GM12878 (cell line): ENCODE data around the gene SNX32. TPM values are rescaled to one million over a fixed set of nuclear protein-coding genes. Genes with fewer than 3 reads are reported as not detected.

Experiments used
- CHD2 ChIP-seq: IDR thresholded peaks from 2 replicates; pipeline ENCODE4 v1.6.1; 2011; ENCODE audit warnings: low read depth, low read length, improper control_type of control experiment, borderline replicate concordance
- CREM ChIP-seq: IDR thresholded peaks from 2 replicates; pipeline ENCODE4 v1.6.1; 2014; ENCODE audit warnings: antibody characterized with exemption, low read depth
- CTCF ChIP-seq, 3 experiments: IDR thresholded peaks in 2 of 3; conservative IDR thresholded peaks in 1 of 3; 2 replicates each; pipeline ENCODE4 v1.5.1; 2011; ENCODE audit warnings: low read depth in 3 of 3, low read length in 3 of 3, mild to moderate bottlenecking in 3 of 3, control low read depth in 2 of 3, moderate library complexity in 2 of 3, inconsistent platforms in 1 of 3, mixed read lengths in 1 of 3; ENCODE audit not compliant: control insufficient read depth in 2 of 3, insufficient read depth in 1 of 3; ENCODE audit errors: extremely low read depth in 1 of 3
- GABPA ChIP-seq: IDR thresholded peaks from 2 replicates; pipeline ENCODE4 v1.6.1; 2014; ENCODE audit warnings: antibody characterized with exemption, low read depth, mild to moderate bottlenecking, inconsistent platforms
- HDGF ChIP-seq: fragments of 450-650 bp; IDR thresholded peaks from 2 replicates; pipeline ENCODE4 v1.6.1; 2016; ENCODE audit warnings: antibody characterized with exemption
- IKZF1 ChIP-seq: fragments of 450-650 bp; conservative IDR thresholded peaks from 2 replicates; pipeline ENCODE4 v1.6.1; 2017; ENCODE audit warnings: antibody characterized with exemption, mild to moderate bottlenecking
- JUND ChIP-seq: IDR thresholded peaks from 2 replicates; pipeline ENCODE4 v1.6.1; 2012; ENCODE audit warnings: low read depth, mild to moderate bottlenecking, low read length, improper control_type of control experiment, moderate library complexity
- LARP7 ChIP-seq: fragments of 450-650 bp; IDR thresholded peaks from 2 replicates; pipeline ENCODE4 v1.6.1; 2017; ENCODE audit warnings: mild to moderate bottlenecking
- NFYA ChIP-seq: IDR thresholded peaks from 2 replicates; pipeline ENCODE4 v1.6.1; 2011; ENCODE audit warnings: low read depth, mild to moderate bottlenecking, low read length, improper control_type of control experiment, borderline replicate concordance
- NFYB ChIP-seq: IDR thresholded peaks from 2 replicates; pipeline ENCODE4 v1.6.1; 2011; ENCODE audit warnings: low read depth, mild to moderate bottlenecking, low read length, improper control_type of control experiment, moderate library complexity; ENCODE audit not compliant: insufficient read depth
- NR2F1 ChIP-seq: fragments of 450-650 bp; conservative IDR thresholded peaks from 2 replicates; pipeline ENCODE4 v1.6.1; 2017; ENCODE audit warnings: mild to moderate bottlenecking
- POU2F2 ChIP-seq: IDR thresholded peaks from 3 replicates; pipeline ENCODE4 v1.6.1; 2011; ENCODE audit warnings: low read depth, mild to moderate bottlenecking, low read length, borderline replicate concordance
- RAD21 ChIP-seq: IDR thresholded peaks from 2 replicates; pipeline ENCODE4 v1.6.1; 2011; ENCODE audit warnings: mild to moderate bottlenecking, low read depth, low read length, moderate library complexity; ENCODE audit not compliant: insufficient read depth
- RBBP5 ChIP-seq: fragments of 200-600 bp; sonication (generic); conservative IDR thresholded peaks from 2 replicates; pipeline ENCODE4 v1.6.1; 2016
- SMARCA5 ChIP-seq: fragments of 450-650 bp; IDR thresholded peaks from 2 replicates; pipeline ENCODE4 v1.6.1; 2017; ENCODE audit warnings: mild to moderate bottlenecking
- SMC3 ChIP-seq: IDR thresholded peaks from 2 replicates; pipeline ENCODE4 v1.6.1; 2011; ENCODE audit warnings: low read length, improper control_type of control experiment, borderline replicate concordance
- TBL1XR1 ChIP-seq: IDR thresholded peaks from 2 replicates; pipeline ENCODE4 v1.6.1; 2012; ENCODE audit warnings: low read depth, low read length, improper control_type of control experiment
- TCF3 ChIP-seq: IDR thresholded peaks from 2 replicates; pipeline ENCODE4 v1.6.1; 2012; ENCODE audit warnings: low read depth, mild to moderate bottlenecking, low read length, borderline replicate concordance; ENCODE audit not compliant: insufficient read depth
- YY1 ChIP-seq: IDR thresholded peaks from 2 replicates; pipeline ENCODE4 v1.6.1; 2011; ENCODE audit warnings: low read depth, mild to moderate bottlenecking, low read length
- polyA plus RNA-seq, 11 experiments: library from polyadenylated mRNA; depleted of rRNA in 4 of 11; unstranded in 6 of 11; stranded (reverse) in 5 of 11; fragments of >200 nt; fragmentation: Nextera tagmentation in 4 of 11; fragmentation: Illumina TruSeq in 1 of 11; extraction: Ambion mirVana in 4 of 11; extraction: Trizol in 1 of 11; gene quantifications; 1 replicate in 1 of 11; 2 replicates in 10 of 11; pipeline versions ENCODE4 v1.2.1 to v1.2.3, GENCODE V29; 2011 to 2016; ENCODE audit warnings: inconsistent platforms in 2 of 11, missing spikeins in 2 of 11, low read depth in 1 of 11
- total RNA-seq, 4 experiments: library from RNA; depleted of rRNA in 3 of 4; stranded (reverse); fragments of >200 nt in 3 of 4; fragmentation: Illumina TruSeq in 1 of 4; extraction: Trizol in 1 of 4; gene quantifications; 2 replicates each; pipeline versions ENCODE4 v1.2.1 to v1.2.3, GENCODE V29; 2013 to 2021
- TF ChIP-seq, protein P1 (sequence below): fragments of 150-350 bp; IDR thresholded peaks from 2 replicates; pipeline ENCODE4 v1.6.1; 2016; ENCODE audit warnings: low read depth, low read length

Gene SNX32
- total and polyA plus RNA-seq, 10 of the 15 experiments (the other 5 are each of a cell fraction or from before 2014, with no cell fraction given) = 0.04 to 1.5 (median 0.11) TPM; not detected in 1

DNA sequence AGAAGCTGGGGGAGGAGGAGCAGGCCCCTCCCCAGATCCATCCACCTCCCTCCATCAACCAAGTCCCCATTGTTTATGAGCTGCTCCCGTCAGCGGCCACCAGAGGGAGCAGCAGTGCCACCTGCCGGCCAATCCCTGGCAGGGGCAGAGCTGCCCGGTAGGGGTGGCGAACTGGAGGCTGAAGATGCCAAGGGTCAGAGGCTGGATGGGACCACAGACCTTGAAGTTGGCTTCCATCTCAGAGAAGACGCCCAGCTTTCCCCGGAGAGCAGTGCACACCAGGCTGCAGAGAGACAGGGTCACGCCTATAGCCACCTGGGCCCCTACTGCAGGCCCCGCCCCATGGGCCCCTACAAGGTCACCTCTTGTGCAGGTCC, 50.9 kb downstream of the SNX32 start (continued):
- TF ChIP-seq RAD21 (peak; percentile 93), TBL1XR1 (0 out of 2 replicates have a peak, but pooled peaks have one; percentile 18), POU2F2 (peak; percentile 48; the same call in 1 of the 3 replicates), SMARCA5 (peak; percentile 86), HDGF (peak; percentile 83; the same call in 1 of the 2 replicates), JUND (no peak), CTCF (IDR thresholded peaks at IDR 0.05 in 2 of 3, conservative IDR thresholded peaks at IDR 0.05 in 1 of 3; ENCODE audit: control insufficient read depth in 2 of 3, extremely low read depth in 1 of 3, insufficient read depth in 1 of 3, low read depth in 3 of 3, low read length in 3 of 3) (peak; percentile 99 to 100 (median 100); a peak in 5 of 6 replicates), IKZF1 (0 out of 2 replicates have a peak, but pooled peaks have one; percentile 42), RBBP5 (no peak), NR2F1 (peak; percentile 77), YY1 (peak; percentile 88), GABPA (no peak), TCF3 (peak; percentile 35; the same call in 1 of the 2 replicates), NFYB (peak; percentile 61; the same call in 1 of the 2 replicates), CHD2 (peak; percentile 60; the same call in 1 of the 2 replicates), CREM (peak; percentile 53; the same call in 1 of the 2 replicates), SMC3 (peak; percentile 99), NFYA (no peak), LARP7 (peak; percentile 19; the same call in 1 of the 2 replicates)
- TF ChIP-seq, protein P1, sequence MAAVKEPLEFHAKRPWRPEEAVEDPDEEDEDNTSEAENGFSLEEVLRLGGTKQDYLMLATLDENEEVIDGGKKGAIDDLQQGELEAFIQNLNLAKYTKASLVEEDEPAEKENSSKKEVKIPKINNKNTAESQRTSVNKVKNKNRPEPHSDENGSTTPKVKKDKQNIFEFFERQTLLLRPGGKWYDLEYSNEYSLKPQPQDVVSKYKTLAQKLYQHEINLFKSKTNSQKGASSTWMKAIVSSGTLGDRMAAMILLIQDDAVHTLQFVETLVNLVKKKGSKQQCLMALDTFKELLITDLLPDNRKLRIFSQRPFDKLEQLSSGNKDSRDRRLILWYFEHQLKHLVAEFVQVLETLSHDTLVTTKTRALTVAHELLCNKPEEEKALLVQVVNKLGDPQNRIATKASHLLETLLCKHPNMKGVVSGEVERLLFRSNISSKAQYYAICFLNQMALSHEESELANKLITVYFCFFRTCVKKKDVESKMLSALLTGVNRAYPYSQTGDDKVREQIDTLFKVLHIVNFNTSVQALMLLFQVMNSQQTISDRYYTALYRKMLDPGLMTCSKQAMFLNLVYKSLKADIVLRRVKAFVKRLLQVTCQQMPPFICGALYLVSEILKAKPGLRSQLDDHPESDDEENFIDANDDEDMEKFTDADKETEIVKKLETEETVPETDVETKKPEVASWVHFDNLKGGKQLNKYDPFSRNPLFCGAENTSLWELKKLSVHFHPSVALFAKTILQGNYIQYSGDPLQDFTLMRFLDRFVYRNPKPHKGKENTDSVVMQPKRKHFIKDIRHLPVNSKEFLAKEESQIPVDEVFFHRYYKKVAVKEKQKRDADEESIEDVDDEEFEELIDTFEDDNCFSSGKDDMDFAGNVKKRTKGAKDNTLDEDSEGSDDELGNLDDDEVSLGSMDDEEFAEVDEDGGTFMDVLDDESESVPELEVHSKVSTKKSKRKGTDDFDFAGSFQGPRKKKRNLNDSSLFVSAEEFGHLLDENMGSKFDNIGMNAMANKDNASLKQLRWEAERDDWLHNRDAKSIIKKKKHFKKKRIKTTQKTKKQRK = no peak
